Measurements from ENCODE around the gene RBM14. TPM values are rescaled to one million over a fixed set of nuclear protein-coding genes. Genes with fewer than 3 reads are reported as not detected.

Gene RBM14
- total and polyA plus RNA-seq, 8 donors: 24.4 to 61.6 (median 36.0) TPM

DNA sequence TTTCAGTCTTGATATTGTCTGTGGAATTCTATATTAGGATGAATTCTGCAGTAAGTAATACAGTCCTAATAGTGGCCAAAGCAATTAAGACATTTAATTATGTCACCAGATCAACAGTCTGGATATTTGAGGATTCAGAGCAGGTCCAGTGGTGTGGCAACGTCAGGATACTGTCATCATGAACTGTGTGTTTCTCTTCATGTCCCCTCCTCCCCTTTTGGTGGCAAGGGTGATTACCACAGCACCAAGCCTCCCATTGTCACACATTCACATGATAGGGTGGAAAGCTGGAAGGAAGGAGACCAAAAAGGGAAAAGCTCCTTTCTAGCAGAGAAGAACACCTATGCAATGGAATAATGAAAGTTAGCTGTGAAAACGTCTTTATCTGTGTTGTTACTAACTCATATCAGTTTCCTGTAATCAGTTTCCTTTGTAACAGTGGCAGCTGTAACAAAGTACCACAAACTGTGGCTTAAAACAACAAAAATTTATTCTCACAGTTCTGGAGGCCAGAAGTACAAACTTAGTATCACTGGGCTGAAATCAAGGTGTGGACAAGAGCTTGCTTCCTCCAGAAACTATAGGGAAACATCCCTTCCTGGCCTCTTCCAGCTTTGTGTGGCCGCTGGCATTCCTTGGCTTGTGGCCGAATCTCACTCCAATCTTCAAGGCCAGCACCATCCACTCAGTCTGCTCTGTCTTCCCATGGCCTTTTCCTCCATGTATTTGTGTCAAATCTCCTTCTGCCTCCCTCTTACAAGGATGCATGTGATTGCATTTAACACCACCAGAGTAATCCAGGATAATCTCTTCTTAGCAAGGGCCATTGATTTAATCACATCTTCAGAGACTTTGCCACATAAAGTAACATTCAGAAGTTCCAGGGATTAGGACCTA lies 6.5 kb upstream of the RBM14 start:
- WGBS, 2 donors: 41 to 58% methylated on average over 4 of the region's 4 CpGs
- no peak overlapping the region for H3K4me3 ChIP-seq
- H3K4me1 ChIP-seq: peaks cover 4 to 13% (median 12%) of the 10 kb centered on the region in 3 donors
- ATAC-seq (no peak), DNase-seq (no peak), FAIRE-seq (no peak)
- H3K9me3 ChIP-seq: no peaks in the 10 kb centered on the region
- no peak overlapping the region for H3K27ac ChIP-seq
- TF ChIP-seq CTCF (IDR thresholded peaks at IDR 0.05): no peak
- no peaks in the 10 kb centered on the region for H3K27me3 ChIP-seq
- intact Hi-C loops (cut with DNase I): no loop called here
- H3K36me3 ChIP-seq: peaks cover 0 to 7% (median 5%) of the 10 kb centered on the region in 3 donors

- Histone ChIP-seq H3K27me3 (no peaks in the 10 kb centered on the region), H3K4me3 (no peak overlapping the region), H3K4me1 (peaks cover 4 to 9% (median 6%) of the 10 kb centered on the region in 3 donors), H3K27ac (no peak overlapping the region), H3K9me3 (no peaks in the 10 kb centered on the region), H3K36me3 (no peaks in the 10 kb centered on the region)
- ATAC-seq (no peak), DNase-seq (no peak), FAIRE-seq (no peak)
- intact Hi-C loops (cut with DNase I): no loop called here
- TF ChIP-seq CTCF (IDR thresholded peaks at IDR 0.05): no peak
- WGBS, 2 donors: 100% methylated on average over 1 of the region's 1 CpG
Measured at GRCh38 chr11:66612458-66612857, 4.0 kb upstream of the RBM14 start.

- Histone ChIP-seq H3K9me3 (no peaks in the 10 kb centered on the region), H3K36me3 (no peaks in the 10 kb centered on the region), H3K4me1 (peaks cover 6 to 14% (median 12%) of the 10 kb centered on the region in 3 donors), H3K4me3 (no peak overlapping the region), H3K27me3 (no peaks in the 10 kb centered on the region), H3K27ac (no peak overlapping the region)
- ATAC-seq: no peak
- WGBS, 2 donors: 76 to 86% methylated on average over 13 of the region's 13 CpGs
- no peak for DNase-seq
- TF ChIP-seq CTCF (IDR thresholded peaks at IDR 0.05): no peak
- FAIRE-seq: no peak
- intact Hi-C loops (cut with DNase I): no loop called here
Measured at GRCh38 chr11:66614073-66614472, 2.4 kb upstream of the RBM14 start.

GRCh38 chr11:66617155-66617834 lies 865 bp downstream of the RBM14 start:
- DNase-seq (peak in 2 of 6 donors; percentile 78 to 90), ATAC-seq (peak; percentile 46 to 68 (median 58))
- intact Hi-C loops (cut with DNase I): no loop called here

More at GRCh38 chr11:66617155-66617834, 865 bp downstream of the RBM14 start:
- Histone ChIP-seq H3K27me3 (no peaks in the 10 kb centered on the region), H3K27ac (peak overlapping the region; percentile 94 to 98 (median 96)), H3K4me3 (peak overlapping the region; percentile 74 to 92 (median 88)), H3K4me1 (peaks cover 6 to 39% (median 13%) of the 10 kb centered on the region in 3 donors), H3K9me3 (no peaks in the 10 kb centered on the region), H3K36me3 (no peaks in the 10 kb centered on the region)
- FAIRE-seq: no peak
- 0% methylated on average over 33 to 38 of the region's 38 CpGs for WGBS, 2 donors
- TF ChIP-seq CTCF (IDR thresholded peaks at IDR 0.05): no peak
